Measurements from ENCODE around the gene CDH4.

DNA sequence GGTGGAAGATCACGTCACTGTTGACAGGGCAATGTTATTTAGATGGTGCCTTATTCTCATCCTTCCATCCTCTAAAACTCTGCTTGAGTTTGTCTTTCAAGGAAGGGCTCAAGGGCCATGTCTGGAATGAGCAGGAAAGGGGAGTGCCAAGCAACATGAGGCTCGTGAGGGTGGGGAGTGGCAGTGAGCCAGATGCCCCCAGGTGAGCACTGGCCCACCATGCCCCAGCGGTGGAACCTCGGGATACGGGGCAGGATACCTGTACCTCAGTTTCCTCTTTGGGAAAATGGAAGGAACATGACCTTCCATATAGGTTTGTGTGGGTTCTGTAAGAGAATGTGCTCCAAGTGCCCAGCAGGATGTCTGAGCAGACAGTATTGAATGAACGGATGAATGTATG lies 476.3 kb downstream of the CDH4 start:
- TF ChIP-seq, protein P1, sequence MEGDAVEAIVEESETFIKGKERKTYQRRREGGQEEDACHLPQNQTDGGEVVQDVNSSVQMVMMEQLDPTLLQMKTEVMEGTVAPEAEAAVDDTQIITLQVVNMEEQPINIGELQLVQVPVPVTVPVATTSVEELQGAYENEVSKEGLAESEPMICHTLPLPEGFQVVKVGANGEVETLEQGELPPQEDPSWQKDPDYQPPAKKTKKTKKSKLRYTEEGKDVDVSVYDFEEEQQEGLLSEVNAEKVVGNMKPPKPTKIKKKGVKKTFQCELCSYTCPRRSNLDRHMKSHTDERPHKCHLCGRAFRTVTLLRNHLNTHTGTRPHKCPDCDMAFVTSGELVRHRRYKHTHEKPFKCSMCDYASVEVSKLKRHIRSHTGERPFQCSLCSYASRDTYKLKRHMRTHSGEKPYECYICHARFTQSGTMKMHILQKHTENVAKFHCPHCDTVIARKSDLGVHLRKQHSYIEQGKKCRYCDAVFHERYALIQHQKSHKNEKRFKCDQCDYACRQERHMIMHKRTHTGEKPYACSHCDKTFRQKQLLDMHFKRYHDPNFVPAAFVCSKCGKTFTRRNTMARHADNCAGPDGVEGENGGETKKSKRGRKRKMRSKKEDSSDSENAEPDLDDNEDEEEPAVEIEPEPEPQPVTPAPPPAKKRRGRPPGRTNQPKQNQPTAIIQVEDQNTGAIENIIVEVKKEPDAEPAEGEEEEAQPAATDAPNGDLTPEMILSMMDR (IDR thresholded peaks at IDR 0.05): no peak
- TF ChIP-seq POLR2A (IDR thresholded peaks at IDR 0.05): no peak
